Endothelial cell of umbilical vein (primary cell): Measurements from ENCODE around the gene MACF1.

ENCODE experiments used
- FOS ChIP-seq: IDR thresholded peaks from 2 replicates; pipeline ENCODE4 v1.6.1; 2011; ENCODE audit warnings: mild to moderate bottlenecking, low read length, moderate library complexity, borderline replicate concordance; ENCODE audit not compliant: insufficient read depth
- POLR2A ChIP-seq: IDR thresholded peaks from 2 replicates; pipeline ENCODE4 v1.6.1; 2012; ENCODE audit warnings: low read depth, mild to moderate bottlenecking, control low read depth, low read length

GRCh38 chr1:39158327-39159086 lies 46.0 kb upstream of the MACF1 start:
- TF ChIP-seq FOS (no peak), POLR2A (no peak)
